Tongue (tissue), 2 donors: ENCODE data around the gene OTOL1. TPM values are rescaled to one million over a fixed set of nuclear protein-coding genes. Genes with fewer than 3 reads are reported as not detected.
"Not testable (repeated sequence)": the region's sequence is repeated elsewhere in the genome, so short reads cannot be mapped to it uniquely, and the experiment has no call there.

Source experiments
- DNase-seq: peaks from one replicate; pipeline ENCODE4 v3.0.0-alpha.2; 2015
- total RNA-seq: library from RNA; depleted of rRNA; stranded (reverse); fragments of >200 nt; gene quantifications from one replicate; pipeline ENCODE4 v1.2.3, GENCODE V29; 2014

The OTOL1 gene
- not detected for total RNA-seq

DNA sequence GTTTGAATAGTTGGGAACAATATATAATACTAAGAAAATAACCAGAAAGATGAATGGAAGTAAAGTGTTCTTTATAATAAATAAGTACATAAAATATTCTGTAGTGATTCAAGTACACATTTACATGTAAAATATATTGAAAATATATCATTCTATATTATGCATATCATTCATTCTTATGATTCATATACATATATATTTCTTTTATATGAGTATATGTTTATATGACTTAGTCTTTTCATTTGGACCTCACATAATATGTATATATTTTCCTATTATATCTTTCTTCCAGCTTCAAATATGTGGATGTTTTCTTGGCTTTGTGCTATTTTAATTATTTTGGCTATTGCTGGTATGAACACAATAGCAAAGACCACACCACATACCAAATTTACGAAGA, at the start of gene OTOL1:
Gene OTOL1, plus strand, starts transcription at position 301 of the 400 bp plus-strand sequence. Its CDS starts 0 bp downstream, at position 301.
- DNase-seq, result no peak

DNA sequence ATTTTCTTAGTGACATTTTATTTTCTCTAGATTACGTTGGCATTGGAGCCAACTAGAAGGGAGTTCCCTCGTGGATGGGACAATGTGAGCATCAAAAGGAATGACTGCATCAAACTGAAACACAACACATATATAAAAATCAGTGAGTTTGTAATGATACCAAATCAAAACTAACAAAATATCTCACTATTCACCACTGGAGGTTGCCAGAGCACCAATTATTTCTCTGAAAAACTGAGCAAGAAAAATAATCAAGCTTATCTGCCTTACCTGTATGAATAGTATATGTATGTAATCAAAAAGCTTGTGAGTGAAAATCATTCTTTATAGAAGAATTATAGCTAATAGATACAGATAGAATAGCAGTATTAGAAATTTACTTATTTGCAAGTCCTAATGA, 46.8 kb upstream of the OTOL1 start:
- DNase-seq, result no peak

- DNase-seq, result no peak
Observed at GRCh38 chr3:161452179-161452578, 44.4 kb upstream of the OTOL1 start.

DNA sequence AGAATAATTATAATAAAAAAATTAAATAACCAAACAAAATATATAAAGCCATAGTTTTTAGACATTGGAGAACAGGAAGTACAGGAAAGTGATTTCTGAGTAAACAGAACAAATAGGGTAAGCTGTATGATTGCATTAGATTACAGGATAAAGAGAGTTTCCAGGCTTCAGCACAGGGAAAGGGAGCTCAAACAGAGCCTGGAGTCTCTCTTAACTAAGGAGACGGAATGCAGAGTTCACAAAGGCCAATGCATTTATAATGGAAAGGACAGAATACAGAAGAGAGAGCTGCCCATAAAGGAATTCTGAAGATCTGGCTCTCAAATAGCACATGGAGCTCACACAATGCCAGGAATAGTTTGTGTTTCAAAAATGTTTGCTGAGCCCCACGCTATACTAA, 42.0 kb upstream of the OTOL1 start:
- DNase-seq, result no peak

GRCh38 chr3:161455962-161456361, 40.6 kb upstream of the OTOL1 start:
- DNase-seq, result no peak

- no peak for DNase-seq
Observed at GRCh38 chr3:161462138-161462537, 34.5 kb upstream of the OTOL1 start.

- DNase-seq, result no peak
Observed at GRCh38 chr3:161471211-161471610, 25.4 kb upstream of the OTOL1 start.

GRCh38 chr3:161474139-161474538, 22.5 kb upstream of the OTOL1 start:
- no peak for DNase-seq

GRCh38 chr3:161474741-161475140, 21.9 kb upstream of the OTOL1 start:
- no peak for DNase-seq

- DNase-seq, result no peak
Observed at GRCh38 chr3:161475206-161475605, 21.4 kb upstream of the OTOL1 start.

GRCh38 chr3:161475905-161476304, 20.7 kb upstream of the OTOL1 start:
- peak; percentile 38 for DNase-seq

DNA sequence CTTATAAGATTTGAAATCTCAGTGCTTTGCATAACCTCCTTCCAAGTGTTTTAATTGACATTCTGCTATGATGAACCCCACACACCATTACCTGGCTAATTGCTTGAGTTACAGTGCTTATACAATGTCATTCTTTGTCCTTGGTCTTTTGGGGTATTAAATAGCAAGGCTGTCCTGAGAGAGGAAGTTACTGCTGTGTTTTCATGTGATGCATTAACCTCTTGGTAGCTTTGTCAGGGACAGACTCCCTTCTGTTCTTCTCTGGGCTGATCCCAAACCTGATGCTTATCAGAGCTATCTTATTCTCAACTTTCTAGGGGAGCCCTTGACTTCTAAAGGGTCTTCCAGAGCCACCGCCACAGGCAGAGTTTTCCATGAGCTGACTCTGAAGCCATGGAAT, 12.4 kb upstream of the OTOL1 start:
- no peak for DNase-seq

GRCh38 chr3:161488284-161488683, 8.3 kb upstream of the OTOL1 start:
- not testable (repeated sequence) for DNase-seq

GRCh38 chr3:161489395-161489794, 7.2 kb upstream of the OTOL1 start:
- no peak for DNase-seq

GRCh38 chr3:161490845-161491244, 5.8 kb upstream of the OTOL1 start:
- not testable (repeated sequence) for DNase-seq

- no peak for DNase-seq
Observed at GRCh38 chr3:161498259-161498921, 1.8 kb downstream of the OTOL1 start.

DNA sequence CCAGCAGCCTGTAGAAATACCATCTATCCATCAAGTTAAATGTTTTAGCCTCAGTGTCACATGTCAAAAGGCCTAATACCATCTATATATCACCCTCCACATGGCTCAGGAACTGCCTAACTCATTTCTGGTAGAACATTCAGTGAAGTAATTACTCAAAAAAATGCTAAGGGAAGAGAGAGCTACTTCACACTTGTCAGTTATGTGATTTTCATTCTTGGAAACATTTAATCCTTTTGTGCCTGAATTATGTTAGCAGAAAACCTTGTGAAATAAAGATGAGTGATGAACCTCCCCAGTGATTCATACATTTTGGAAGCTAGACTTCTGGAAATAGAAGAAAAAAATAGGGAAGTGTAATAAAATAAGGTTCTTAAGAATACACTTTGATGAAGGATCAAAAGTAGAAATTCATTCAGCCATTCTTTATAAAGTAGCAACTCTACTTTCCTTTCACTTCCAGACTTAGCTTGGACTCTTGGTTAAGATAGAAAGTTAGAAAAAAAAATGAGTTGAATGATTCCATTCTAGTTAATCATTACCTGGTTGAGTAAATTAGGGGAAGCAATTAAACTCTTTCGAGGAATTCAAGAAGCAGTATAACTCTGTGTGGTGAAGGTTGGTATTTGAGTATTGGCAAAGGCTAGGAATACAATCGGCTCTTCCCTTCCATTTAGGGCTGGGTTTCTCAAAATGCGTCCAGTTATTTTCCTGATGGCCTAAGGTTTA, 3.6 kb downstream of the OTOL1 start:
- no peak for DNase-seq

- no peak for DNase-seq
Observed at GRCh38 chr3:161503271-161503670, 6.7 kb downstream of the OTOL1 start.

GRCh38 chr3:161508852-161509477, 12.4 kb downstream of the OTOL1 start:
- peak; percentile 21 for DNase-seq

DNA sequence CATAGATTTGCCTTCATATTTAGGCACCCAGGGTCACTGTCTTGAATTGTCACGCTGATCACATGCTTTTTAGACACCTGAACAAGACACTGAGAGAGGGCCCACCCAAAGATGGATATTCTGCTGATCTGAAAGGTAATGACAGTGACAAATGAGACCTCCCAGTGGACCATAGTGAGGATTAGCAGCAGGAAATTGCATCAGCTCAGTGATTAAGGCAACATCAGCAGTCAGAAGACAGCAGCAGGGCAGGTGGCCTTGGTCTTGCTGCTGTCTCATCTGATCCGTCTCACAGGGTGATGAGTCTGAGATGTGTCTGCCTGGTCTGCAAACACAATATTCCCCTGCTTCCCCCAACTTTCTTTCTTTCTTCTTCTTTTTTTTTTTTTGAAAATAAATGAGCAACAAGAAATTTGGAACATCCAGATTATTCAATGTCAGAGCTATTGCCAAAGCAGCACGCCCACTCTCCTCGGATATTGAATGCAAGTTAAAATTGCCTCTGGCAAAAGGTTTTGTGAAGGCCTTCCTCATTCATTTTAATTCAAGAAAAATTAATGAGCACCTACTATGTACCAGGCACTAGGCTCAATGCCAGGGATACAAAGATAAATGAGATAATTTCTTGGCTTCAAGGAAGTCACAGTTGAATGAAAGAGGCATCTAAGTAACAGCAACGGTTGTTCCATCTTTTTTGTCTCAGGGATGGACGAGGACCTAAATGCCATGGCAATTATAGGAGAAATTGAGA, 14.1 kb downstream of the OTOL1 start:
- no peak for DNase-seq

DNA sequence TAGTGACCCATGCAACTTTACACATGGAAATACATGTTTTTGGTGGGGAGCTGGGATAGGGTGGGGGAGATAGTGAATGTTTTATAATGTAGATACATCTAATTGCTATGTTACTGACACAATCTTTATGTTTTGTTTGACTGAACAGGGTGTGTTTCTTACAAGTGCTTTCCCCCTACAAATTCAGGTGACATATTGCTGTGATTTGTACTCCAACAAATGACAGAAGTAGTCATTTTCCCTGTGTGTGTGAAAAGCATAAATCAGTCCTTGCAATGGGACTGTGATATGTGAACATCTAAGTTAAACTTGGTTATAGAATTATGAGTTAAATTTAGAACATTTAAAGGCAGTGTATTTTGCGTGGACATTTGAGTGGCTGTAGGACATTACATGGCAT, 27.3 kb downstream of the OTOL1 start:
- DNase-seq, result no peak

- DNase-seq, result no peak
Observed at GRCh38 chr3:161531930-161532329, 35.3 kb downstream of the OTOL1 start.

- DNase-seq, result no peak
Observed at GRCh38 chr3:161540594-161540993, 44.0 kb downstream of the OTOL1 start.
